Stimulated activated CD8-positive, alpha-beta memory T cell treated with anti-CD3 and anti-CD28 coated beads, Interleukin-15, amount 100 ng/mL, for 24 hours (primary cell): ENCODE measurements around the gene CAMK2G.

ENCODE experiments used
- DNase-seq: peaks from one replicate; pipeline ENCODE4 v3.0.0-alpha.2; 2020; ENCODE audit warnings: low read depth

The CAMK2G gene

DNA sequence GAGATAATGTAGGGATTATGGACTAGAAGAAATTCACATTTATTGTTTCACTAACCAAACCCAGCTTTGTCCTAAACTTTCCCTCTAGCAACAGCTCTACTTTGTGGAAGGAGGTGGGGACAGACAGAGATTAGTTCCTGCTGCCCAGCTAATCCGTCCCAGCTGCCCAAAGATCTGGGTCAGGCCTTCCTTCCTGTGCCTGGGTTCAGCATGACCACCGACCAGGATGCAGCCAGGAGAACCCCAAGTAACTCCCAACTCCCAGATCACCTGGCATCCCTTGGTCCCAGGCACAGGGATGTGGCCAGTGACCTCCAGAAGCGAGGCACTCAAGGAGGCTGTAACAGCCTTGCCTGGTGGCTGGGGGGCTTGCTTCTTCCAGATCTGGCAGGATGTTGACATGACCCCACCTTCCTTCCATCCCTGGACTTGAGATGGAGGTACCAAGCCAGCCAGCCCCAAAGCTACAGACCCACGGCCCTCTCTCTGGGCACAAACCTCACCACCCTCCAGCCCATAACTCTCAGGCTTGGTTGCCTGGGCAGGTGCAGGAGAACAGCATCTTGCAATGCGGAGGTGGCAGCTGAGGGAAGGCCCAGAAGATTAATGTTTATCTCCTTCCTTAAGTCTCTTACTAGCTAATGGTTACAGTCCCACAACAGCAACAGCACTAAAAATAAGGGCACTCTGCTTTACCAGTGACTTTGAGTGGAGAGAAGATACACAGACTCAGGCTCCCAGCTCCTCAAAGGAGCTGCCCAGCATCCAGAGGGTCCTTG lies 11.1 kb downstream of the CAMK2G start:
- DNase-seq = no peak

DNA sequence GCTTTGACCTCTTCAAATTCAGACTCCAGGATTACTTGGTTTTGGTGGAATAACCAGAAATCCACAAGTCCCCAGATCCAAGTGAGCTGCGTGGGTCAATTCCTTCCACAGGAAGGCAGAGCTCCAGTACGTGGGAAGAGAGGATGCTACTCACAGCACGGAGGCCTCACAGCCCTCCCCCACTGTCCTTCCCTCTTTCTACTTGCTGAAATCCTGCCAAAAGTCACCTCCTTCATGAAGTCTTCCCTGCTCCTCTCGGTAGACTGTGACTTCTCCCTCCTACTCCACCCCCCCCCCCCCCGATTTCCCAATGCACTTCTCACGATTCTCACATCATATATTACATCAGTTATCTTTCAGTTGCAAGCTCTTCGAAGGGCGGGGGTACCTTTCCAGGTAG lies 12.3 kb downstream of the CAMK2G start:
- no peak for DNase-seq

DNA sequence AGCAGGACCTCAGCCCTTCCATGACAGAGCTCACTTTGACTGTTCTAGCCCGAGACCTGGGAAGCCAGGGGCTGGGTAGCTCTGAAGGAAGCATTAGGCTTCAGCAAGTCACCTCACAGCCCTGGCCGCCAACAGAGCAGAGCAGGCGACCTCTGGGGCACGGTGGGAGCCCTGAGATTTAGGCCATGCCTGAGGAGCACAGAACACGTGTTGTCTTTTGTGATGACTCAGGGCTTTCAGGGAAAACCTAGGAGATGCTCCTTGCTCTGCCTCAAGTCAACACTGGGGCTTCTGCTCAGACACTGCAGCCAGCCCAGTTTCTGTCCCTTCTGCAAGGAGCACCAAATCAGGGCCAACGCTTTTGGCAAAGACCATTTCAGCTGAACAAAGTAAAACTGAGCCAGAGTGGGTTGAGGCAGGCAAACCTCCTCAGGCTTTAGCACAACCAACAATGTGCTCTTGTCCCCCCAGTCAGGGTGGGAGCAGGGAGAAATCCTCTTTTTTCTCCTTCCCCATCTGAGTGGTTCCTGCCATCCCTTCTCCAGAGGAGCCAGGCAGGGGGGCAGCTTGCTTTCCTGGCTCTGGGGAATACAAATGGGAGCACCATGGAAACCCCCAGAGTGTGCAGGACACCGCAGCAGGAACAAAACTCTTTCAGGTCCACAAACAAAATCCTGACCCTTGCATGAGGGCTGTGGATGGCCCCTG lies 14.4 kb downstream of the CAMK2G start:
- no peak for DNase-seq

GRCh38 chr10:73859428-73859783 lies 14.9 kb downstream of the CAMK2G start:
- DNase-seq = no peak

- DNase-seq = no peak
These were observed 15.5 kb downstream of the CAMK2G start for GRCh38 chr10:73858750-73859427.

DNA sequence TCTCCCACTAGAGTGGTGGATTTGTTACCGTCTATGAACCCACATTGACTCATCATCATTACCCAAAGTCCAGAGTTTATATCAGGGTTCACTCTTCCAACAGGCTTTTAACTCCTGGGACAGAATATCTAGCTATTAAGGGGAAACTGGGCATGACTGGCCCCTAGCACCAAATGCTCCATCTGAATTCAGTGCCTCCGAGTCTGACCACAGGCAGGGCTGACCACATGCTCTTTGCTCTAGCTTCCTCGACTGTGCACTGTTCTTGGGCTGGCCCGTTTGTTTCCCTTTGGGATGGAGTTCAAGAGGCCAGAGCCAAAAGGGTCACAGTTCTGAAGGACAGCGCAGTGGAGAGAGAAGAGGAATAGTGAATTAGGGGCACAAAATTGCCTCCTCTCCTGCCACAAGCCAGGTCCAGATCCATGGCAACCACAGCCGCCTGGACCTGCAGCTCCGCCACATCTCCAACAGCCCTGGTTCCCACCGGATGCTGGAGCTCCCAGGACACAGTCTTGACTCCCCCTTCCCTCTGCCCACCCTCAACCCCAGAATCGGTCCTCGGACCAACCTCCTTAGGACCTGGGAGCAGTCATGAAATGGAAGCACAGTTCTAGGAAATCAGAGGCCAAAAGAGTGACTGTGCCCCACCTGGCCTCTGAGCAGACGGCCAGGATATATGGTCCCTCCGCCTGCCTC lies 16.2 kb downstream of the CAMK2G start:
- no peak for DNase-seq

DNA sequence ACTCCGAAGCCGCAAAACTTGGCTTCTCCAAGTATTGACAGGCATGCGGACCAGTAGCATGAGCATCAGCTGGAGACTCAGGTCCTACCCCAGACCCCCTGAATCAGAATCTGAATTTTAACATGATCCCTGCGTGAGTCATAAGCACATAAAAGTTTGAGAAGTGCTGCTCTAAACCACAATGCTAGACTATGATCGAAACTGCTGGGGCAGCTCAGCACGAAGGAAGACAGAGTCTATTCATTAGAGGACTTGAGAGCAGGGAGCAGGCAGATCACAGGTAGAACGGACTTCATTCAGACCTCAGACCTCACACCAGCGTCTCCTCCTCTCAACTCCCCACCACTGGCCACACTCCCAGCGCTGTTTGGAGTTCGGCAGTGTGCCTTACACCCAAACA lies 16.9 kb downstream of the CAMK2G start:
- DNase-seq = no peak

GRCh38 chr10:73856261-73856660 lies 18.1 kb downstream of the CAMK2G start:
- no peak for DNase-seq

GRCh38 chr10:73855413-73855812 lies 18.9 kb downstream of the CAMK2G start:
- no peak for DNase-seq

DNA sequence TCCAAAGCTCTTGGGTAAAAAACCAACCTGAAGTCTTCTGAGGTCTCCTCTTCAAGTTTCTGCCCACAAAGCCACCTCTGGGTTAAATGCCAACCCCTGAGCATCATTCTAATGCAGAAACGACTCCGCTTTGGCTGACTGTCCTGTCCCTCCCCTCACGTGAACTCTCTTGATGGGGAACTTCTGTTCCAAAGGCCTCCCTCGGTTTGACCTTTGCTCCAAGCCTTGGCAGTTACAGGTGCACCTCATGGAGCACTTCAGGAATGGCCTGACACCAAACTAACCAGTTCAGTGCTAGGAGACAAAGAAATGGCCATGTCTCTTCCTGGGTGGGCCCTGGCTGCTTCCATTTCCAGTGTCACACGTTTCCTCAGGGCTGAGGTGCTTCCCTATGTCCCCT lies 20.0 kb downstream of the CAMK2G start:
- no peak for DNase-seq

GRCh38 chr10:73853196-73853595 lies 21.2 kb downstream of the CAMK2G start:
- no peak for DNase-seq

DNA sequence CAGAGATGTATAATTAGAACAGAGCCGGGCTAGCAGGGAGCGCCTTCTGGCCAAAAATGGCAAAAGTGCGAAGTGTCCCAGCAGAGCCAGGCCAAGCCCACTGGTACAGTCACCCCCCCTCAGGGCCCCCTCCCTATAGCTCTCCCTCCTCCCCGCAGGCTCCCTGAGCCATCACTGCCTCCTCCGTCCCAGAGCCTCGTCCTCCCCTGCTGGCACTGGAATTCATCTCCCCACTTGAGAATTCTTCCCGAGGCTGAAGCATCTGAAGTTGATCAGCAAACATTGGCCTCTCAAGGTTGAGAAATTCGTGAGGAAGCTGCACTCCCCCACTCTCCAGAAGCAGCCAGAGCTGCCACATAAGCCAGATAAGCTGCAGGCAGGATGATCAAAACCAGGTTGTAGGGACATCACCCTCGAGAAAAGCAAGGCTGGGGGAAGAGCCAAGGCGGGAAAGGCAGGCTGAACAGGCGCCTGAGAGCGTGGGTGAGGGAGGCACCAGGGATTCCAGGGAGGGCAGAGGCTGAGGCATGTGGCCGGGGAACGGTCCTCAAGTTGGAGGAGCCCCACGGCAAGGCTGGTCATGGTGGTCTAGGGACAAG lies 23.4 kb downstream of the CAMK2G start:
- no peak for DNase-seq

- DNase-seq = no peak
These were observed 24.1 kb downstream of the CAMK2G start for GRCh38 chr10:73850211-73850610.

- DNase-seq = peak; percentile 95
These were observed 25.4 kb downstream of the CAMK2G start for GRCh38 chr10:73848821-73849489.

DNA sequence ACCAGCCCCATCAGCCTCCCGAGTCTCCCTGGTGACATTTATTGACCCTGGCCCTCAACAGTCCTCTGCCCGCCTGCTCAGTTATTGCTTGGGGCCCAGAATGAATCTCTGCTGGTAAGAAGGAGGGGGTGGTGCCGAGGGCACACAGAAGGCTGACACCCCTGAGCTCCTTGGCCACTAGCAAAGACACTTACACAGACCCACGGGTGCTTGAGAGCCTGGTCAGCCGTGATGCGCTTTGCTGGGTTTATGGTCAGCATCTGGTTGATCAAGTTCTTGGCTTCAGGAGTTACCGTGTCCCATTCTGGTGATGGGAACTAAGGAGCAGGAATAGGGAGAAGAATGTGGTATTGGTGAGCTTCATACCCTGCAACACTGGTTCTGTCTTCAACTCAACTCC lies 27.3 kb downstream of the CAMK2G start:
- DNase-seq = no peak

GRCh38 chr10:73843261-73843660 lies 31.1 kb downstream of the CAMK2G start:
- DNase-seq = no peak

- no peak for DNase-seq
These were observed 32.0 kb downstream of the CAMK2G start for GRCh38 chr10:73842349-73842748.

DNA sequence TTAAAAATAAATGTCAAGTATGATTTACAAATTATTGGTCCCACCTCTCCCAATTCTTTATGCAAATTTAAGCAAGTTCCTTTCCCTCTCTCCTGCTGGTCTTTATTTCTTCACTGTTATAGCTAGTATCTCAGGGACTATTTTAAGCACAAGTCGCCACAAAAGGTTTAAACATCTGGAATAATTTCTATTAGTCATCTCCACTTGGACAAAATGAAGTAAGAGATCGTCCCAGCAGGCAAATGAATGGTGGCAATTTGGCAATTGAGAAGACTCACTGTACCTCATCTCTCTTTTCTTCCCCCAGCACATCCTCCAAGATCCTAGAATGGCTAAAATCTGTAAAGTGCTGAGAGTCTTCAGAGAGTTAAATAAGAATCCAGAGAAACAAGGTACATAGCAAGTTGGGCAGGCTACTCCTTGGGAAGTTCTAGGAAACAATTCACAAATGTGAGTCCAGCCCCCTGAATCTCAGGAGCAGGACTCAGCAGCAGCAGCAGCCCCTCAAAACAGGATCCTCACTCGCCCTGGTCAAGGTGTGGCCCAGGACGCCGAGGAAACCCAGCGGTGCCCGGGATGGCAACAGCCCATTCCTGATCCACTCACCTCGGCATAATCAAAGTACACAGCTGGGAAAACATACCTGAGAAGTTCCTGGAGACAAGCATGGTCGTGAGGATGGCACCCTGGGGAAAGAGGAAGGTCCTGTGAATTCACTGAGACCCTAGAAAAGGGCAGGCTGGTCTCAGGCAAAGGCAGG lies 32.6 kb downstream of the CAMK2G start:
- DNase-seq = no peak

- DNase-seq = no peak
These were observed 33.3 kb downstream of the CAMK2G start for GRCh38 chr10:73841061-73841421.

DNA sequence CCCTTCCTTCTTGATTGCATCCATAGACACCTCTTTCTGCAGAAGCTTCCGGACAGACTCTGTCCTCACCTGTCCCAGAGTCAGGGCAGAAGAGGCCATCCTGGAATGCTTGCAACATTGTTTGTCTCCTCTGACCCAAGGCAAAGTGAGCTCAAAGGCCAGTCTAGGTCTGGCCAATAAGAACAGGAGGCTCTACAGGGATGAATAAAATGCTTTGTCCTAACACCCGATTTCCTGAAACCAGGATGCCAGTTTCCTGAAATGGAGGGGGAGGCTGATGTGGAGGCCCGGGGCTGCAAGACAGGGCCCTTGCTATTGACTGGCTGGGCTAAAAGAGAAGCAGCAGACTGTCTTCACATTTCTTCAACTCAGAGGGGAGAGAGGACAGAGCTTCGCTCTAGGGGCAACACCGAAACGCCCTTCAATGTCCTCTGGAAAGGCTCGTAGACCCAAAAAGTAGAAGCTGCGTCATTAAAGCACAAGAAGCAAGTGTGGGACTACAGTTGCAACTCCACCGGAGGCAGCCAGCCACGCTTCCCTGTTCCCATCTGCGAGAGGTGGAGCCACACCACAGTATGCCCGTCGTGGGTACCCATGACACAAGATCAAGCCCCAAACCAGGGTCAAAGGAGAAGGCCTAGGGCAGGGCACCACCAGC lies 33.8 kb downstream of the CAMK2G start:
- no peak for DNase-seq

GRCh38 chr10:73840056-73840402 lies 34.3 kb downstream of the CAMK2G start:
- no peak for DNase-seq
